ENCODE data around the gene OR6C65.

DNA sequence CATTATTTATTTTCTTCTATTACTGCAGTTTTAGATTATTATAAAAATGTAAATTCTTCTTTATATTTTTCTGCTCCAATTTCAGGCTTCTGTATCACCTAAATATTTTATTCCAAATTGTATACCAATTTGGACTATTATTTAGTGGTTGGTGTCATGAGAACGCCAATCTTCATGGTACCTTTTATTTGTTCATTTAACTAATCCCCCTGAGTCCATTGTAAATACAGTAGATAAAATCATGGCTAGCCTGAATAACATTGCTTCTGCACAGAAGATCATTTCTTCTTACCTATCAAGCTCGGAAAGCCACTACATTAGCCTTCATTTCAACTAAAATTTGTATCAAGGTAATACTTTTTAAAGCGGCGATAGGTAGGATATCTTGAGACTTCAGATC, 37.7 kb upstream of the OR6C65 start, which contains the start of gene OR6C75:
- TF ChIP-seq EP300 (IDR thresholded peaks at IDR 0.05) (no peak), POLR2A (IDR thresholded peaks at IDR 0.05) (no peak)
- TF ChIP-seq, protein P1, sequence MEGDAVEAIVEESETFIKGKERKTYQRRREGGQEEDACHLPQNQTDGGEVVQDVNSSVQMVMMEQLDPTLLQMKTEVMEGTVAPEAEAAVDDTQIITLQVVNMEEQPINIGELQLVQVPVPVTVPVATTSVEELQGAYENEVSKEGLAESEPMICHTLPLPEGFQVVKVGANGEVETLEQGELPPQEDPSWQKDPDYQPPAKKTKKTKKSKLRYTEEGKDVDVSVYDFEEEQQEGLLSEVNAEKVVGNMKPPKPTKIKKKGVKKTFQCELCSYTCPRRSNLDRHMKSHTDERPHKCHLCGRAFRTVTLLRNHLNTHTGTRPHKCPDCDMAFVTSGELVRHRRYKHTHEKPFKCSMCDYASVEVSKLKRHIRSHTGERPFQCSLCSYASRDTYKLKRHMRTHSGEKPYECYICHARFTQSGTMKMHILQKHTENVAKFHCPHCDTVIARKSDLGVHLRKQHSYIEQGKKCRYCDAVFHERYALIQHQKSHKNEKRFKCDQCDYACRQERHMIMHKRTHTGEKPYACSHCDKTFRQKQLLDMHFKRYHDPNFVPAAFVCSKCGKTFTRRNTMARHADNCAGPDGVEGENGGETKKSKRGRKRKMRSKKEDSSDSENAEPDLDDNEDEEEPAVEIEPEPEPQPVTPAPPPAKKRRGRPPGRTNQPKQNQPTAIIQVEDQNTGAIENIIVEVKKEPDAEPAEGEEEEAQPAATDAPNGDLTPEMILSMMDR (IDR thresholded peaks at IDR 0.05) = no peak
